HepG2 (cell line): ENCODE measurements around the gene CCDC85A.

Experiments used
- CTCF ChIP-seq: sonication (generic); formaldehyde crosslinking; IDR thresholded peaks from 2 replicates; pipeline ENCODE4 v1.5.0; 2020; ENCODE audit warnings: mild to moderate bottlenecking, missing genetic modification reagents, moderate library complexity
- MAX ChIP-seq: IDR thresholded peaks from 2 replicates; pipeline ENCODE4 v1.6.1; 2012; ENCODE audit warnings: inconsistent platforms
- MLX ChIP-seq: IDR thresholded peaks from 2 replicates; pipeline ENCODE4 v1.6.1; 2016
- PBX3 ChIP-seq: sonication (generic); formaldehyde crosslinking; IDR thresholded peaks from 2 replicates; pipeline ENCODE4 v1.8.1; 2023; ENCODE audit warnings: missing genetic modification reagents, inconsistent platforms, borderline replicate concordance
- POLR2A ChIP-seq, 2 experiments: IDR thresholded peaks; 2 replicates each; pipeline ENCODE4 v1.6.1; 2011; ENCODE audit warnings: low read depth in 2 of 2, low read length in 2 of 2, mild to moderate bottlenecking in 1 of 2, moderate library complexity in 1 of 2; ENCODE audit not compliant: insufficient read depth in 1 of 2
- SIN3A ChIP-seq: IDR thresholded peaks from 2 replicates; pipeline ENCODE4 v1.6.1; 2011; ENCODE audit warnings: low read depth, mild to moderate bottlenecking, control low read depth, low read length, borderline replicate concordance
- SP1 ChIP-seq, 2 experiments: fragments of 450-650 bp in 1 of 2; sonication (generic) in 1 of 2; formaldehyde crosslinking in 1 of 2; IDR thresholded peaks; 2 replicates each; pipeline versions ENCODE4 v1.4.0 to v1.6.1; 2016 to 2020; ENCODE audit warnings: missing genetic modification reagents in 1 of 2
- ZNF574 ChIP-seq: sonication (generic); formaldehyde crosslinking; IDR thresholded peaks from 2 replicates; pipeline ENCODE4 v1.4.0; 2020; ENCODE audit warnings: missing genetic modification reagents
- ZNF7 ChIP-seq: IDR thresholded peaks from 2 replicates; pipeline ENCODE4 v1.6.1; 2016; ENCODE audit warnings: missing biosample characterization, missing genetic modification reagents

GRCh38 chr2:56222481-56222880 is 38.7 kb downstream of the CCDC85A start:
- no peak for TF ChIP-seq SIN3A
- no peak for TF ChIP-seq POLR2A (IDR thresholded peaks at IDR 0.05; ENCODE audit: insufficient read depth in 1 of 2, low read depth in 2 of 2, low read length in 2 of 2)
- TF ChIP-seq SP1 (IDR thresholded peaks at IDR 0.05) = no peak
- TF ChIP-seq SP1 (CRISPR knock-in tag; IDR thresholded peaks at IDR 0.05) = no peak
- no peak for TF ChIP-seq PBX3 (CRISPR knock-in tag)
- TF ChIP-seq CTCF (CRISPR knock-in tag) = no peak
- TF ChIP-seq ZNF7 = no peak
- TF ChIP-seq MLX = no peak
- no peak for TF ChIP-seq MAX
- TF ChIP-seq ZNF574 (CRISPR knock-in tag) = no peak
